ENCODE data around the gene HRAS.

Gene HRAS

GRCh38 chr11:567629-568292 is 32.4 kb upstream of the HRAS start:
- no peak for DNase-seq (ENCODE audit: low read depth in 3 of 3)

- no peak for DNase-seq (ENCODE audit: low read depth in 3 of 3)
Observed at GRCh38 chr11:567011-567628, 31.7 kb upstream of the HRAS start.

- no peak for DNase-seq (ENCODE audit: low read depth in 3 of 3)
Observed at GRCh38 chr11:565921-566509, 30.6 kb upstream of the HRAS start.

GRCh38 chr11:563812-564578 is 28.6 kb upstream of the HRAS start:
- DNase-seq (ENCODE audit: low read depth in 3 of 3): no peak

GRCh38 chr11:563066-563811 is 27.9 kb upstream of the HRAS start:
- no peak for DNase-seq (ENCODE audit: low read depth in 3 of 3)

- no peak for DNase-seq (ENCODE audit: low read depth in 3 of 3)
Observed at GRCh38 chr11:562046-562645, 26.8 kb upstream of the HRAS start.

GRCh38 chr11:561148-562003 is 26.0 kb upstream of the HRAS start:
- DNase-seq (ENCODE audit: low read depth in 3 of 3): no peak

- peak; percentile 95 to 97 (median 95) for DNase-seq (ENCODE audit: low read depth in 3 of 3)
Observed at GRCh38 chr11:560305-561147, 25.1 kb upstream of the HRAS start, which contains the start of the genes LMNTD2 and RASSF7. TSS of gene LMNTD2 (minus strand) at chr11:560738. CDS start at chr11:560716, 22 bp downstream. TSS of gene RASSF7 (plus strand) at chr11:560970. CDS start at chr11:561769, 799 bp downstream.

- no peak for DNase-seq (ENCODE audit: low read depth in 3 of 3)
Observed at GRCh38 chr11:559712-560304, 24.4 kb upstream of the HRAS start.

- DNase-seq (ENCODE audit: low read depth in 3 of 3): no peak
Observed at GRCh38 chr11:559020-559620, 23.7 kb upstream of the HRAS start.

GRCh38 chr11:558503-558902 is 23.1 kb upstream of the HRAS start:
- no peak for DNase-seq (ENCODE audit: low read depth in 3 of 3)

GRCh38 chr11:557328-558132 is 22.2 kb upstream of the HRAS start:
- no peak for DNase-seq (ENCODE audit: low read depth in 3 of 3)

GRCh38 chr11:556662-557256 is 21.4 kb upstream of the HRAS start:
- no peak for DNase-seq (ENCODE audit: low read depth in 3 of 3)

GRCh38 chr11:555780-556661 is 20.6 kb upstream of the HRAS start:
- DNase-seq (ENCODE audit: low read depth in 3 of 3): no peak

GRCh38 chr11:555227-555779 is 19.9 kb upstream of the HRAS start:
- no peak for DNase-seq (ENCODE audit: low read depth in 3 of 3)

Data from stimulated activated CD4-positive, alpha-beta T cell treated with anti-CD3 and anti-CD28 coated beads, TNF-alpha, amount 100 ng/mL, for 4 hours (primary cell).